Measurements from ENCODE around the gene VCL.
"Not testable (repeated sequence)": the region's sequence is repeated elsewhere in the genome, so short reads cannot be mapped to it uniquely, and the experiment has no call there.

VCL gene

DNA sequence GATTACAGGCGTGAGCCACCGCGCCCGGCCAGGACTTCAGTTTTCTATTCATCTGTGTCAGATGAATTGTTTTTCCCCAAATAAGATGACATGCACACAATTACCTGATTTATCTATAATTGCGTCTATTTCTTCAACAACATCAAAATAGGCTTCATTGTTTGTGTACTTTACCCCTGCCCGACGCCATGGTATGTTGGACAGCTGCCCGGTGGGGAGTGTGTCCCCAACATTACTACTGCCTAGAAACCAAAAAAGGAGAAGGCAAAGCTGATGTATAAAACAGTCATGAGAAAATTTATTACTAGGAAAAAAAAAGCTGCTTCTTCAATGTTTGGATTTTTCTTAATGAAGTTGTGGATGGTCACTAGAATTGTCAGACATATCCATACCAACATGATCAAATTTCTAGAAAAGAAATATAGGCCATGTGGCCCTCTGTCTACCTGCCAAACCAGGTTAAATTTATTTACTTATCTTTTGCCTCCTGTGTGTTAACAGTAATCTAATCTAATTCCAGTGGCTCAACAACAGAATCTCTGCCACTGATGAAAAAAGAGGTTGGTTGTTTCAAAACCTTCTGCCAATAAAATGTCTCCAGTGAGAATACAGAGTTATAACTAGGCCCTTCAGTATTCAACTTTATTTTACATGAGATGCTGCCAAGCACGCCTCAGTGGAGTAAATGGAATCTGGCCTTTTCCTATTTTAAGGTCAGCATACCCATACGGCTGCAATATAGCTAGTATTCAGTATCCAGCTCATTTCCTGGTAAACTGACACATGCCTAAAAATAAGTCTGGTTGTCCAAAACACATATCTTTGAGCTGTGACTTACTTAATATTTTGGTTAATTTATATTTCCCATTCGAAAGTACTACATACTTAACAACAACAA lies 136.3 kb downstream of the VCL start:
- Histone ChIP-seq H3K9me3 (no peaks in the 10 kb centered on the region), H3K4me3 (ENCODE audit: low read depth, low read length) (no peak overlapping the region), H3K27me3 (no peaks in the 10 kb centered on the region), H3K4me1 (no peaks in the 10 kb centered on the region), H3K36me3 (peaks cover 60% of the 10 kb centered on the region)
- TF ChIP-seq, protein P1, sequence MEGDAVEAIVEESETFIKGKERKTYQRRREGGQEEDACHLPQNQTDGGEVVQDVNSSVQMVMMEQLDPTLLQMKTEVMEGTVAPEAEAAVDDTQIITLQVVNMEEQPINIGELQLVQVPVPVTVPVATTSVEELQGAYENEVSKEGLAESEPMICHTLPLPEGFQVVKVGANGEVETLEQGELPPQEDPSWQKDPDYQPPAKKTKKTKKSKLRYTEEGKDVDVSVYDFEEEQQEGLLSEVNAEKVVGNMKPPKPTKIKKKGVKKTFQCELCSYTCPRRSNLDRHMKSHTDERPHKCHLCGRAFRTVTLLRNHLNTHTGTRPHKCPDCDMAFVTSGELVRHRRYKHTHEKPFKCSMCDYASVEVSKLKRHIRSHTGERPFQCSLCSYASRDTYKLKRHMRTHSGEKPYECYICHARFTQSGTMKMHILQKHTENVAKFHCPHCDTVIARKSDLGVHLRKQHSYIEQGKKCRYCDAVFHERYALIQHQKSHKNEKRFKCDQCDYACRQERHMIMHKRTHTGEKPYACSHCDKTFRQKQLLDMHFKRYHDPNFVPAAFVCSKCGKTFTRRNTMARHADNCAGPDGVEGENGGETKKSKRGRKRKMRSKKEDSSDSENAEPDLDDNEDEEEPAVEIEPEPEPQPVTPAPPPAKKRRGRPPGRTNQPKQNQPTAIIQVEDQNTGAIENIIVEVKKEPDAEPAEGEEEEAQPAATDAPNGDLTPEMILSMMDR (IDR thresholded peaks at IDR 0.05; ENCODE audit: low read depth, low read length), result no peak
- no peak for DNase-seq

DNA sequence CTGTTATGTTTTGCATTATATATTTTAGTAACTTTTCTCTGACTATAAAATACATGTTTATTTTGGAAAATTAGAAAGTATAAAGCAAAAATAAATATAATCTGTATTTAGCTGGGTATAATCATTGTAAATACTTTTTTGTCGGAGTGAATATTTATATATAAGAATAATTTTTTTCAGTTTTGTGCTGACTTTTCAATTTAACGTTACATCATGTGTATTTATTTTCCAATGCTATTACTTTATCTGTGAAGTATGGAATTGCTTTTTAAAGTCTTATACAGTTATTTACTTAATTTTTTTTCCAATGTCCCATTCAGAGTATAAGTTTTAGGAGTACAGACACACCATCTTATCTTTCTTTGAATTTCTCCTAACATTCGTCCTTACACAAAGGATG lies 137.5 kb downstream of the VCL start:
- Histone ChIP-seq H3K9me3 (no peaks in the 10 kb centered on the region), H3K4me3 (ENCODE audit: low read depth, low read length) (no peak overlapping the region)

DNA sequence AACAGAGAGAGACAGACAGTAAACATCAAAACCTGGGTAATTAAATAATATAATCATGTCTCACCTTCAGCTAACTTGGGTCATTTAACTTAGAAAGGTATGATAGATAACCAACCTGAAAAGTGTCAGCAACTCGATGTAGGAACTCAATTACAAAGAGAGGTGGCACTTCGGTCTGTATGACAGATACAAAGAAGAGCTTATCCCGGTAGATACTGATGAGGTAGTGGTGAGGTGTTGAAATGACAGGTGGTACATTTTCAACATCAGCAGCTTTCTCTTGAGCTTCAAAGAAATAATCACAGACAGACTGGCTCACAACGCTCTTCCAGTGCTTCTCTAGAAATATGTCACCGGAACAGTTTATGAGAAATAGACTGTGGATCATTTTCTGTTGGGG lies 140.1 kb downstream of the VCL start:
- no peaks in the 10 kb centered on the region for H3K4me1 ChIP-seq
- H3K27me3 ChIP-seq, result no peaks in the 10 kb centered on the region
- TF ChIP-seq, protein P1 (IDR thresholded peaks at IDR 0.05; ENCODE audit: low read depth, low read length), result no peak
- no peak for DNase-seq
- H3K4me3 ChIP-seq (ENCODE audit: low read depth, low read length), result no peak overlapping the region
- no peaks in the 10 kb centered on the region for H3K9me3 ChIP-seq
- peaks cover 47% of the 10 kb centered on the region for H3K36me3 ChIP-seq

More for the DNA sequence above, 137.5 kb downstream of the VCL start:
- TF ChIP-seq, protein P1 (IDR thresholded peaks at IDR 0.05; ENCODE audit: low read depth, low read length), result no peak
- no peak for DNase-seq
- Histone ChIP-seq H3K36me3 (peaks cover 58% of the 10 kb centered on the region), H3K4me1 (no peaks in the 10 kb centered on the region), H3K27me3 (no peaks in the 10 kb centered on the region)

DNA sequence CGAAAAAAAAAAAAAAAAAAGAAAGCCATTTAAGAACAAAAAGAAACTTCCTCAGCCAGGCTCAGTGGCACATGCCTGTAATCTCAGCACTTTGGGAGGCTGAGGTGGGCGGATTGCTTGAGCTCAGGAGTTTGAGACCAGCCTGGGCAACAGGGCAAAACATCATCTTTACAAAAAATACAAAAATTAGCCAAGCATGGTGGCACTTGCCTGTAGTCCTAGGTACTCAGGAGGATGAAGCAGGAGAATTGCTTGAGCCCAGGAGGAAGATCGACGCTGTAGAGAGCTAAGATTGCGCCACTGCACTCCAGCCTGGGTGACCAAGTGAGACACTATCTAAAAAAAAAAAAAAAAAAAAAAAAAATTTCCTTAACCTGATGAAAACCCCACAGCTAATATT lies 140.7 kb downstream of the VCL start:
- not testable (repeated sequence) for H3K27me3 ChIP-seq; H3K4me1 ChIP-seq; H3K9me3 ChIP-seq; H3K4me3 ChIP-seq (ENCODE audit: low read depth, low read length); DNase-seq
- peaks cover 43% of the 10 kb centered on the region for H3K36me3 ChIP-seq

DNA sequence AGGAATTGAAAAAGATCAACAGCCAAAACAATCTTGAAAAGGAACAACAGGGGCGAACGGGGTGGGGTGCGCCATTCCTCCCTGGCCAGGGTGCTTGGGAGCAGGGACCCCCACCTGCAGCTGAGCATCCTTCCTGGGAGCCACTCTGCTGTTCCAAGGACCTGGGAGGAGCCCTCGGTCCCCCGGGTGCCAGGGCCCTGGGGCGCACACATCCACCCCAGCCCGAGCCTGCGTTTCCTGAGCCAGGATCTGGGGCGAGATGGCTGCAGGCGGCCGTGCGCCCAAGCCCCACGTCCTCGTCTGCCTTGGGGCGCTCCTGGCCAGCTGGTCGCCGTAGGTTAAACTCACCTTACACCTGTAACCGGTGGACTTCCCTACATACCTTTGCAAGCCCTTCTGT lies 142.1 kb downstream of the VCL start:
- H3K4me1 ChIP-seq, result no peaks in the 10 kb centered on the region
- DNase-seq, result no peak
- TF ChIP-seq, protein P1 (IDR thresholded peaks at IDR 0.05; ENCODE audit: low read depth, low read length), result no peak
- H3K27me3 ChIP-seq, result no peaks in the 10 kb centered on the region
- no peak overlapping the region for H3K4me3 ChIP-seq (ENCODE audit: low read depth, low read length)
- H3K9me3 ChIP-seq, result no peaks in the 10 kb centered on the region
- peaks cover 31% of the 10 kb centered on the region for H3K36me3 ChIP-seq

DNA sequence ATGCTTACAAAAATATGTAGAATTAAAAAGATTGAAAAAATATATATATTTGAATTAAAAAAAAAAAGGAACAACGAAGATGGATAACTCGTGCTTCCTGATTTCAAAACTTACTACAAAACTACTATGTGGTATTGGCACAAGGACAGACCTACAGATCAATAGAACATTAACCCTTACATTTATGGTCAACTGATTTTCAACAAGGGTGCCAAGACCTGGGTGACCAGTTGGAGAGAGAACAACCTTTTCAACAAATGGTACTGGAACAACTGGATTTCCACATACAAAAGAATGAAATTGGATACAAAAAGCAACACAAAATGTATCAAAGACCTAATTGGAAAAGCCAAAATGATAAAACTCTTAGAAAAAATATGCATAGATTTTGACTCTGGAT lies 142.6 kb downstream of the VCL start:
- Histone ChIP-seq H3K4me3 (ENCODE audit: low read depth, low read length) (no peak overlapping the region), H3K9me3 (no peaks in the 10 kb centered on the region), H3K4me1 (no peaks in the 10 kb centered on the region), H3K27me3 (no peaks in the 10 kb centered on the region), H3K36me3 (peaks cover 25% of the 10 kb centered on the region)
- DNase-seq, result no peak
- TF ChIP-seq, protein P1 (IDR thresholded peaks at IDR 0.05; ENCODE audit: low read depth, low read length), result no peak

Measured in BE2C (cell line).